Stimulated activated CD4-positive, alpha-beta T cell treated with anti-CD3 and anti-CD28 coated beads, Interleukin-4, amount 100 ng/mL, for 24 hours (primary cell): ENCODE measurements around the gene HCFC1.
A peak's percentile ranks its signal among the peaks of the same experiment; 100 is the strongest.
"Not testable (repeated sequence)": the region's sequence is repeated elsewhere in the genome, so short reads cannot be mapped to it uniquely, and the experiment has no call there.

ENCODE experiments used
- DNase-seq: peaks from one replicate; pipeline ENCODE4 v3.0.0-alpha.2; 2020

HCFC1 gene

DNA sequence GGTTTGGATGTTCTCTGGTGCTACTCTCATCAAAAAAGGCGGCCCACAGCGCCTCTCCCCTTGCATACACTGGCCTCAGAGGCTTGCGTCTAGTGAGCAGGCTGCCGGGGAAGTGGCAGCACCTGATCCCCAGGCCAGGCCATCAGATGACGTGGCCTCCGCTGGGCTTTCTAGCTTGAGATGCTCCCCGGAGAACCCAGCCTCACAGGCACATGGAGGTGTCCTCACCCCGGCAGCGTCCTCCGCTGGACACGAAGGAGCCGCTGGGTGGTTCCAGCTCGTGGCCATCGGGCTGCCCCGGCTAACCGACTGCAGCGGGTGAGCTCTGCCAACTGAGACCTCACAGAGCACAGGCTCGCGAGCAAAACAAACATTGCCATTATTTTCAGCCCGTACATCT, 35.3 kb upstream of the HCFC1 start:
- DNase-seq, result no peak

DNA sequence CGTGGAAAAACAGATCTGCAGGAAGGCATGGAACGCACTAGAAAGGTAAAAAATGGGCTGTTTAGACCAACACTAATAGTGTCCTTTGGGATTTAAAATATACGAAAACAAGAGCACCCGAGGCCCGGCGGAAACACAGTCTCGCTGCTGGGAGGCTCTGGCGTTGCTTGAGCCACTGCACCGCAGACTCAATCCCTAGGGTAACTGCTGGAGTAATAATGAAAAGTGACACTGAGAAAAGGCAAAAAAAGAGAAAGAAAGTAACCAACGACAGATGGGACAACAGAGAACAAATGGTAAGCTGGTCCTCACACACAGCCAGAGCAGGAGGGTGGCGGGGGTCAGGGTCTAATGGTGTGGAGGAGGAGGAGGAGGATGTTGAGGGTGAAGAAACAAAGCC, 32.7 kb upstream of the HCFC1 start:
- no peak for DNase-seq

DNA sequence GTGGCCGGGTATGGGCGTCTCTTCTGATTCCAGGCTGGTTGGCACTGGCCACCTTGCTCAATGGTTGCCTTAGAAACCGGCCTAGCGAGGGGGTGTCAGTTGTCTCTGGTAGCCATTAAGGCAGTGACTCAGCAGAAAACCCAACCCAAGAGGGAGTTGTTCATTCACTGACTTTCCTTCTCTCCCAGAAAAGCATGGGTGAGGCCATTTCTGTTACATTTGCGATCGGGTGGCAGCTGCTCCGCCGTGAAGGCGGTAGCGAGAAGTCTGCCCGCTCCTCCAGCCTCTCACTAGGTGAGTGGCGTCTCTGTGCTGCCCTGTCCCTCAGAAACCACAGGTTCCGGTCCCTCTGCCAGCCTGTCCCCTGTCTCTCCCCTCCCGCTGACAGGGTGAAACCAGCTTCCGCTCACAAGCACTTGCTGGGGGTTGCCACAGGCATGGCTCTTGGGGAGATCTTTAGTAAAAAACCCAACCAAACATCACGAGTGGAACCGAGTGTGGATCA, 30.6 kb upstream of the HCFC1 start:
- DNase-seq, result peak; percentile 41

DNA sequence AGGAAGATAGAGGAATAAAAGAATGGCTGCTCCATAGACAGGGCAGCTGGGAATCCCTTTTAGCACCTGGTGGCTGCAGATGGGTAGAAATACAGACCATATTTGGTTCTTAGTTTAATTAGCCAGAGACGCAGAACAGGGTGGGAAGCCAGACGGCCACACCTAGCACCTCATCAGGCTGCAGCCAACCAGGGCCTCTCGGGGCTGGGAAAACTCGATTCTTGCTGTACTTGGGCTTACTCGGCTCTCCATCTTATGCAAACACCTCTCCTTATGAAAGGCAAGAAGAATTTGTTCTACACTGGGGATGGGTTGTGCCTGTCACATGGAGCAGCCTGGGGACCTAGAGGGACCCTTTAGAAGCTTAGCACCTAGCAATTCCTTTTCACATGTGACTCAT, 28.4 kb upstream of the HCFC1 start:
- DNase-seq, result no peak

DNA sequence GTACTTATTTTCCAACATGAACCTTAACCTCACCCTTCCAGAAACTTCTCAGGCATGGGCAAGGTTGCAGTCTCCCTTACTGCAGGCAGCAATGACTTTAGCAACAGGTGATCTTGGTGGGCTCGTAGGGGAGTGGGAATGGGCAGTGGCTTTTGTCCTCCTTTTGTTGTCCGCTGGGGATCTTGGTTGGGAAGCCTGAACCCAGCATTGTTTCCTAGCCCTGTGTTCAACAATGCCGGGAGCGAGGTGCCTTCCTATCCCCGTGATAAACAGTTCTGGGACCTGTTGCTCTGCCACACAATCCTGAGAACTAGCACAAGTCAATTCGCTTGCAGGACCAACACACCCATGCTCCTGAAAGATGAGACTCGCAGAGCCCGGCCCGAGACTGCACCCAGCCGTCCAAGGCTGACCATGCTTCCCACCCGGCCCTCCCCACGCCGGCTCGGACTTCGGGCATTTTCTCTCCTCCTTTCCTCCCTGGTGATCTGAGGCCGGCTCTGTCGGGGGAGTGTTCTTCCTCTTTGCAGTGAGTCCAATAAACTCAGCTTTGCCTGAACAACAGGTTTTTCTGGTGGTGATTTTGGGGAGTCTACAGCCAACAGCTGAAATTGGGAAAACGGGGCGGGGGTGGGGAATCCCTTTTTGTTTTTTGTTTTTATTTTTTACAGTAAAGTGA, 27.9 kb upstream of the HCFC1 start:
- no peak for DNase-seq

DNA sequence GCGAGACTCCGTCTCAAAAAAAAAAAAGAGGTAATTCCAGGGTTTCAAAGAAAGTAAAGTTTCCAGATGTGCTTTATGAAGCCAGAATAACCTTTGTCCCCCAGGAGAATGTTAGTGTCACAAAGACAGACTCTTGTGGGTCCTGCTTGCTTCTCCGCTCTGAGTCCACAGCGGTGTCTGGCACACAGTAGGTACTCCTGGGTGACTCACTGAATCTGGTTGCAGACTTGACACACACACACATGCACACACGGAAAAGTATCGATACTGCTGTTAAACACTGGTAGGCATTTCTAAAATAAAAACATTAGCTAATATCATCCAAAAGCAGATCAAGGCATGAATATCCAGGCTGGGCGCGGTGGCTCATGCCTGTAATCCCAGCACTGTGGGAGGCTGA, 23.9 kb upstream of the HCFC1 start:
- DNase-seq, result no peak

DNA sequence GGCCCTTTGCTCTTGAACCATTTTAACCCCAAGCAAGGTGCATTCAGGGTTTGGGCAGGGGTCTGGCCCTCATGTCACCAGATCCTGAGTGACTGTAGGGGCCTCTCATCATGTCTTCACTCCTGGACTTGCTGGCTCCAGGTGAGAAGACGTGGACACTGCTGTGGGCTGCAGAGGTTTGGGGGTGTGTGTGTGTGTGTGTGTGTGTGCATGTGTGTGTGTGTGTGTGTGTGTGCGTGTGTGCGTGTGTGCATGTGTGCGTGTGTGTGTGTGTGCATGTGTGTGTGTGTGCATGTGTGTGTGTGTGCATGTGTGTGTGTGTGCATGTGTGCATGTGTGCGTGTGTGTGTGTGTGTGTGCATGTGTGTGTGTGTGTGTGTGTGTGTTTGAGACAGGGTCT, 22.8 kb upstream of the HCFC1 start:
- DNase-seq, result not testable (repeated sequence)

DNA sequence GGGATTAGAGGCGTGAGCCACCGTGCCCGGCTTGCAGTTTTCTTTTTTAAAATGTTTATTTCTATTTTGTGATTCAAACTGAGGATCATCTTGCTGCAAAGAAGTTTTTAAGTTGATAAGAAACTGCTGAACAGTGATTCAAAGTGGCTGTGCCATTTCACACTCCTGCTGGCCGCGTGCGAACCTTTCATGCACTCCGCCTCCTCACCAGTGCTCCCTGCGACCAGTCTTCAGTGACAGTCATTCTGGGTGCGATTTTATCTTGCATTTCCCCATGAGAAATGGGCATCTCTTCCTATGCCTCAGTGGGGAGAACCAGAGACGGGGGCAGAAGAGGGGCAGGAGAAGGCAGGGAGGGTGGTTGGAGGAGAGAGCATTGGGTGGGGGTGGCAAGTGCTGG, 22.4 kb upstream of the HCFC1 start:
- DNase-seq, result no peak

DNA sequence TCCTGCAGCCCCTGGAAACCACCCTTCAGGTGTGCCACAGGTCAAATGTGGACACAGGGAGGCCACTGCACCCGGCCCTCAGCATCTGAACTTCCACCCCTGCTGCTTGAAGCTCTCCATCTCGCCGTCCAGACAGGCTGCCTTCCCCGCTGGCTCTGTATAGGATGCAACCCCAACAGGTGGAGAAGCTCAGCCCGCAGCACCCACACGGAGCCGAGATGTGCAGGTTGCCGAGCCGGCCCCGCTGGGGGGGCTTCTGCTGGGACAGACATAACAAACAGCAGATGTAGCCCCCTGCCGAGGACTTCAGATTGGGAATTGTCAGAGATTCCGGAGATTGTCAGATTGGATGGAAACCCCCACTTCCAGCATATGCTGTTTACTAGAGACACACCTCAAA, 21.5 kb upstream of the HCFC1 start:
- no peak for DNase-seq

DNA sequence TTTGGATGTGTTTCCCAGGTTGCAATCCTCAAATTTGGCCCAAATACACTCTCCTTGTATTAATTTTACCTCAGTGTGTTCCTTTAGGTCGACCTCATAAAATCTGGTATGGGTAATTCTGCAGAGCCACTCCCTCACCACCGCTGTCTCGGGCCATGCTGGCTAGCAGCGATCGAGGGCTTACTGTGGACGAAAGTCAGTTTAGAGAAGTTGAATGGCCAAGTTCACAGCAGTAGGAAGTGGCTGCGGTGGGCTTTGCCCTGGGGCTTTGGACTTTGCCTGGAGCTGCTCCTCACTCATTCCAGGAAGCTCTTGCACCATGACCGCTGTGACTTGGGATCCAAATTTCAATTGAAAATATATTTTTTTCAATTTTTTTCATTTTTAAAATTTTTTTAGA, 20.6 kb upstream of the HCFC1 start:
- no peak for DNase-seq

DNA sequence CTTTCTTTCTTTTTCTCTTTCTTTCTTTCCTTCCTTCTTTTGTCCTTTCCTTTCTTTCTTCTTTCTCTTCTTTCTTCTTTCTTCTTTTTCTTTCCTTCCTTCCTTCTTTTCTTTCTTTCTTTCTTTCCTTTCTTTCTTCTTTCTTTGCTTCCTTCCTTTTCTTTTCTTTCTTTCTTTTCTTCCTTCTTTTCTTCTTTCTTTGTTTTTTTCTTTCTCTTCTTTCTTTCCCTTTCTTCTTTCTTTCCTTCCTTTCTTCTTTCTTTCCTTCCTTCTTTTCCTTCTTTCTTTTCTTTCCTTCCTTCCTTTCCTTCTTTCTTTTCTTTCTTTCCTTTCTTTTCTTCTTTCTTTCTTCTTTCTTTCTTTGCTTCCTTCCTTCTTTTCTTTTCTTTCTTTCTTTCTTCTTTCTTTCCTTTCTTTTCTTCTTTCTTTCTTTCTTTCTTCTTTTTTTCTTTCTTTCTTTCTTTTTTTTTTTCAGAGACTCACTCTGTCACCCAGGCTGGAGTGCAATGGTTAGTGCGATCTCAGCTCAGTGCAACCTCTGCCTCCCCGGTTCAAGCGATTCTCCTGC, 19.5 kb upstream of the HCFC1 start:
- no peak for DNase-seq

DNA sequence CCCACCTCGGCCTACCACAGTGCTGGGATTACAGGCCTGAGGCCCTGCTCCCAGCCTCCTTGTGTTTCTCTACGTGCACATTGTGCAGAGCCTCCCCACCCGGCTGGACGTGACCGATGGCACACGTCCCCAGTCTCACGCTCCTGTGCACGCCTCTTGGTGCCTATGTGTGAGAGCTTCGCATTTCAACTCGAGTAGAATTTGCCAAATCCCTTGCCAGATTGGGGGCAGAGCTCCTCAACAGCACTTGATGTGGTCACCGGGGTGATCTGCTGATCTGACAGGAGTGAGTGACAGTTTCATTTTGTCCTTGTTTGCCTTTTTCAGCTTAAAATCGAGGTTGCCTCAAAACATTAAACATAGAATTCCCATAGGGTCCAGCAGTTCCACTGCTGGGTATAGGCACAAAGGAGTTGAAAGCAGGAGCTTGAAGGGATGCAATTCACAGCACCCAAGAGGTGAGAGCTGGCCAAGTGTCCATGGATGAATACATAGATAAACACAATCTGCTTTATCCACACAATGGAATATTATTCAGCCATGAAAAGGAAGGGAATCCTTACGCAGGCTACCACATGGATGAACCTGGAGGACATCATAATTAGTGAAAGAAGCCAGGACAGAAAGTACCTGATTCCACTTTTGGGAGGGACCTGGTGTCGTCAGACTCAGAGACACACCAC, 18.5 kb upstream of the HCFC1 start:
- no peak for DNase-seq

DNA sequence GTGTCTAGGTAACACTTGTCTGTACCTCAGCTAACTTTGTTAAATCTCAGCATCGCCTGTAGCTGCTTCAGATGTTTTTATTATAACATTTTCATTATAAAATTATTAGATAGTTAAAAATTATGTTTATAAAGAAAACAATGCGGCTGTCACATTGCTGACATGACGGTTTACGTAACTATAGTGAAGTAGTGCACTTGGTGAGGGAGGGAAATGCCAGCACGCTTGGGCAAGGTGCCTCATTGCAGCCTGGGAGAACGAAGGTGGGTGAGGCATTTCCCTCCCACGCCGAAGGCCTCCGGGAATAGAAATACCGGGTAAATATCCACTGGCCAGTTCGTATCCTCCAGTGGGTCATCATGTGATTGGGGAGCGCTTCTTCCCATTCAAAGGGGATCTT, 16.9 kb upstream of the HCFC1 start:
- no peak for DNase-seq

DNA sequence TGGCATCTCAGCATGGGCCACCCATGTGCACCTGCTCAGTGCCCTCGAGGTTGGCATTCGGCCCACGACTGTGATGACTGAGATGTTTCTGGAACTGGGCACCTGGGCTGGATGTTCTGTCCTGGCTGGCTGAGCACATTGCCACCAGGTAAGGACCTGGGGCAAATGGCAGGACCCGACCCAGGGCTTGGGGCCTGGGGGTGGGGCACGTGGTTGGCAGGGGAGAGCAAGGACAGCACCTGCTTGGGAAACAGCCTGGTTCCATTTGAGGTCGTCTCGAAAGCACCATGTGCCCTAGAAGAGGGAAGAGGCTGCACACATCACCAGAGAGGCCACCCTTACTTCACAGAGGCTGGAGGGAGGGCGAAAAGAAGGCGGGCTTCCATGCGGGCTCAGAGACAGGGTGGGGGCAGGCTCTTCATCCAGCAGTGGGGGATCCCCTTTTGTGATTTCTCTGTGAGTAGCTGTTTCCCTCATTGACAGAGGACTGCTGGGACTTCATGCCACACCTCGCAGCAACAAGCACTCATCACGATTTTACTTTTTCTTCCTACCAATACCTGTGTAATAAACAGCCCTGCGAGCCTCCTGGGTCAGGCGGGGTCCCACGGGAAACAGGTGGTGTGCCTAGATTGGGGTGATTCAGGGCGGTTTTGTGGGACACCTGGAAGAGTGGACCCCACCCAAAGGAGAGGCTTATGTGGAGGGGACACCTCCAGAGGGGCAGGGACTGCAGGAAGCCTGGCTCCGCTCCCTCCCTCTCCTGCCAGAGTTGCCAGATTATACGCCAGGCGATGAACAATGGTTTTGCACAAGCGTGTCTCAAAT, 12.9 kb upstream of the HCFC1 start:
- peak; percentile 59 for DNase-seq

DNA sequence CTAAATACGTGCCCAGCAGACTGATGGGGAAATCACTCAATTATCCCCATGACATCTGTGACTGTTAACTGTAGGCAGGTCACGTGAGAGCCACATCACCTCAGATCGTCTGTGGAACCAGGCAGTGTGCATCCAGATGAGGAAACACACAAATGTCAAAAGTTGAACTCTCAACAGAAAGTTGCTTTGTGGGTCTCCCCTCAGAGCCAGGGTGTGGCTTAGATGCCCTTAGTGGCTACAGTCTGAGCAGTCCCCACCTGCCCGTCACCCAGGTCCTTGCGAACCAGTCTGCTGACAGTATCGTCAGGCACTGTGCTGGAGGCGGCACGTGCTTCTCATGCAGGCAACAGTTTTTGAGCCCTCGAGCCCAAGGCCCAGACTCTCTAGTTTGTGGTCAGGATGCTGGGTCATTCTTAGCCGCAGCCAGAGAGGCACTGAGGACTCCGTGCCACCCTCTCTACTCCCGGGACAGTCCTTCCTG, 11.7 kb upstream of the HCFC1 start:
- DNase-seq, result no peak

DNA sequence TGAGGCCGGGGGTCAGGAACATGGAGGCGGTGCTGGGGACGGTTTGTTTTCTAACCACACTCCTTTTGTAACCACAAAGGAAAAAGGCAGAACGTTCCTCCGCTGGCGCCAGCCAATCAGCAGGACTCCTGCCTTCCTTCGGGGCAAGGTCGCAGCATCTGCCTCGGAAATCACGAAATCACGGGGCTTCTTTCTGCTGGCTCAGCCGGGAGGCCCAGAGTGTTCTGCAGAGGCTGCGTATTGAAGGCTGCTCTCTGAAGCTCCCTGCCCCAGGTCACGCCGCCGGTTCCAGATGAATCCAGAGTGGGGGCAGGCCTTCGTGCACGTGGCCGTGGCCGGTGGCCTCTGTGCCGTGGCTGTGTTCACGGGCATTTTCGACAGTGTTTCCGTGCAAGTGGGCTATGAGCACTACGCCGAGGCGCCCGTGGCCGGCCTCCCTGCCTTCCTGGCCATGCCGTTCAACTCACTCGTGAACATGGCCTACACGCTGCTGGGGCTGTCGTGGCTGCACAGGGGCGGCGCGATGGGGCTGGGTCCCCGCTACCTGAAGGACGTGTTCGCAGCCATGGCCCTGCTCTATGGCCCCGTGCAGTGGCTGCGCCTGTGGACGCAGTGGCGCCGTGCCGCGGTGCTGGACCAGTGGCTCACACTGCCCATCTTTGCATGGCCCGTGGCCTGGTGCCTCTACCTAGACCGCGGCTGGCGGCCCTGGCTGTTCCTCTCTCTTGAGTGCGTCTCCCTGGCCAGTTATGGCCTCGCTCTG, 10.3 kb upstream of the HCFC1 start:
- DNase-seq, result peak; percentile 60

DNA sequence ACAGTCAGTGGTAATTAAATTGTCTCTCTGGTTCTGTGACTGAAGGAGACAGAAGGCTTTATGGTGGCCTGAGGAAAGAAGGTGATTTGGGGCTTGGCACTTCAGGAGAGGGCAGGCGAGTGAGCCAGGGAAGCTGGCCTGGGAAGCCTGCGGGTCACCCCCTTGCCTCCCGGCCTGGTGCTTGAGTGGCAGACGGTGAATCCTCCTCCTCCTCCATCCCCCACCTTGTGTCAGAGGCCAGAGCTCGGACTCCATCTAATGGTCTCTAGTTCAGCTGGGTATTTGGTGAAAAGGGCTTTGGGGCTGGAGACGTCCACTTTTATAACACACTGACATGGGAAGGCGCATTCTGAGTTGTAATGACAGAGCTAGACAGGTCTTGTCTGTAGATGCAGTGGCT, 9.6 kb upstream of the HCFC1 start:
- no peak for DNase-seq

DNA sequence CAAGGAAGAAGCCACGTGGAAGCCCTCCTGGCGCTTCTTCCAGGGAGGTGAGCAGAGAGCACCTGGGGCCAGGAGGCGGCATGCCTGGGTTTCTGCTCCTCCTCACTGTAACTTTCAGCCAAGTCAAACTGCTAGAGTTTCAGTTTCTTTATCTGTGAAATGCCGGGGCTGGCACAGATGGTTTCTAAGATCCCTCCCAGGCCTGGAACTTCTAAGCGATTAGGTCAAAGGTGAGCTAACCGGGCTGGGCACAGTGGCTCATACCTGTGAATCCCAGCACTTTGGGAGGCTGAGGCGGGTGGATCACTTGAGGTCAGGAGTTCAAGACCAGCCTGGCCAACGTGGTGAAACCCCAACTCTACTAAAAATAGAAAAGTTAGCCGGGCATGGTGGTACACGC, 8.8 kb upstream of the HCFC1 start:
- not testable (repeated sequence) for DNase-seq

DNA sequence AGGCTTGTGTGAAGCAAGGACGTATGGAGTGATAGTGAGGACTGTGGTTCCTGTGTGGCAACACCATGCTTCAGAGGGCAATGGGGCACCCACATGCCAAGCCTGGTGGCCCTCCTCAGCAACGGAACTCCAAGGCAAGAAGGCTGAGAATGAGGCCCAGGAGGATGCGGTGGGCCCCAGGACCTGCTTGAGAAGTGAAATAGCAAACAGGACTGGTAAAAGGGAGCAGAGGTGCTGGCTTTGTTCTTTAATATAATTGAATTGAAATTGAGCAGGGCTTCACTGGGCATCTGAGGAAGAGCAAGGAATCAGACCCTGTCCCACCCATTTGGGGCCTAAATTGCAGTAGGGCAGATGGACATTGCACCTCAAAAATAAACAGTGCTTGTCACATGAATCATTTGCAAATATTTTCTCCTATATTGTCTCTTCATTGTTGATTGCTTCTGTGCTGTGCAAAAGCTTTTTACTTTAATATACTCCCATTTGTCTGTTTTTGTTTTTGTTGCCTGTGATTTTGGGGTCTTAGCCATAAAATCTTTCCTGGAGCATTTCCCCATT, 3.2 kb upstream of the HCFC1 start:
- no peak for DNase-seq

DNA sequence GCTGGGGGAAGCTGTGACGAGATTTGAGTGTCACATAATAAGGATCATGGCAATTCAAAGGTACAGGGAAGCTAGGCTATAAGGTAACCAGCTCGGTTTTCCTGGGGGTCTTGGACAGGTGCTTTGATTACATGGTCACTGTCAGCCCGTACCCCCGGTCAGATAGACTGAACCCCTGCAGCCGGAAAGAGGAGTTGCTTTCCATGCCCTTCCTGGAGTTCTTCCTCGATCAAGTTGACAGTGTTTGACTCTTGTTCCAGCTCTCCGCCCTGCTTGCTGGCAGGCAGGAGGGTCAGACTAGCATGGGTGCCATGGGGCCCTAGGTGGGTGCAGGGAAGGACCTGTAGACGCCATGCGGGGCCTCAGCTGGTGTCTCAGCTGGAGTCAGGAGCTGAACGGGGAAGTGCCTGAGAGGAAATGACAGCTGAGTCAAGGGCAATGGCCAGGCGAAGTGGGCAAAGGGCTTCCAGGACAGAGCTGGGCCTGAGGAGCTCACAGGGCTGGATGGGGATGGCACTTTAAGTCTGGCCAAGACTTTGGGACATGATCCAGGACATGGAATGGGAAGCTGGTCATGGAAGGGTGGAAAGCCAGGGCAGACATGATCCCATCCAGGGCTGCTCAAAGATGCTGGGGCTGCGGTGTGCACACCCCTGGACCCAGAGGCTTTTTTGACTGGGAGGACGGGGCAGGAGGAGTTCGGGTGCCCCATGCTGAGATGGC, 2.5 kb upstream of the HCFC1 start:
- DNase-seq, result no peak
